T-cell (primary cell): ENCODE data around the gene TTC24. TPM values are rescaled to one million over a fixed set of nuclear protein-coding genes. Genes with fewer than 3 reads are reported as not detected.

Experiments used
- ATAC-seq, 4 experiments: fragments of 200-7000 bp in 3 of 4; fragments of 150-1000 bp in 1 of 4; cut with Tn5 transposase; replicated peaks in 1 of 4; 1 replicate in 3 of 4; 2 replicates in 1 of 4; pipeline ENCODE4 v1.10.0; 2021; ENCODE audit warnings: moderate library complexity in 3 of 4, mild to moderate bottlenecking in 2 of 4, moderate number of reproducible peaks in 1 of 4
- CTCF ChIA-PET, 2 donors: fragments of 300-600 bp; sonication (Branson Sonifier 250); formaldehyde crosslinking; loops; one replicate each; lab custom pipeline; 2022; ENCODE audit warnings: antibody characterized with exemption in 2 of 2; lab: Charles Lee
- POLR2A ChIA-PET, 2 donors: fragments of 300-600 bp; sonication (Branson Sonifier 250); formaldehyde crosslinking; loops; one replicate each; lab custom pipeline; 2022; ENCODE audit warnings: antibody characterized with exemption in 2 of 2; lab: Charles Lee
- DNase-seq, 35 experiments: peaks; one replicate each; pipeline versions ENCODE4 v3.0.0 to v3.0.0-alpha.2; 2013 to 2023
- H3K27ac ChIP-seq: one replicate; pipeline ENCODE4 v1.5.1; 2013; ENCODE audit warnings: low read length
- H3K27me3 ChIP-seq, 2 experiments: replicated peaks in 1 of 2; 1 replicate in 1 of 2; 2 replicates in 1 of 2; pipeline versions ENCODE4 v1.6.1 to v1.7.0; 2013; ENCODE audit warnings: low read length in 1 of 2, mixed read lengths in 1 of 2; ENCODE audit not compliant: control insufficient read depth in 2 of 2, insufficient read depth in 2 of 2; ENCODE audit errors: extremely low read depth in 1 of 2
- H3K36me3 ChIP-seq, 2 donors: 1 replicate in 1 of 2; 2 replicates in 1 of 2; pipeline versions ENCODE4 v1.6.1 to v1.7.0; 2013; ENCODE audit warnings: low read length in 1 of 2; ENCODE audit not compliant: control insufficient read depth in 2 of 2, insufficient read depth in 1 of 2; ENCODE audit errors: extremely low read depth in 1 of 2
- H3K4me1 ChIP-seq, 2 experiments: 1 replicate in 1 of 2; 2 replicates in 1 of 2; pipeline versions ENCODE4 v1.6.1 to v1.7.0; 2013; ENCODE audit warnings: low read length in 2 of 2, mixed read lengths in 1 of 2; ENCODE audit not compliant: insufficient read depth in 2 of 2, control insufficient read depth in 1 of 2; ENCODE audit errors: extremely low read depth in 1 of 2
- H3K4me3 ChIP-seq, 2 donors: 1 replicate in 1 of 2; 2 replicates in 1 of 2; pipeline versions ENCODE4 v1.5.1 to v1.7.0; 2013; ENCODE audit warnings: mild to moderate bottlenecking in 2 of 2, low read length in 1 of 2, moderate library complexity in 1 of 2; ENCODE audit not compliant: control insufficient read depth in 1 of 2; ENCODE audit errors: extremely low read depth in 1 of 2
- H3K9me3 ChIP-seq: 2 replicates; pipeline ENCODE4 v1.7.0; 2013
- H3K27ac Mint-ChIP-seq, 2 donors: one replicate each; pipeline ENCODE4 v1.8.0; 2020 to 2021; ENCODE audit warnings: mild to moderate bottlenecking in 2 of 2, mixed read lengths in 2 of 2
- H3K27me3 Mint-ChIP-seq, 2 donors: one replicate each; pipeline ENCODE4 v1.8.0; 2021 to 2022; ENCODE audit warnings: mixed read lengths in 2 of 2
- H3K36me3 Mint-ChIP-seq: one replicate; pipeline ENCODE4 v1.8.0; 2021; ENCODE audit warnings: mixed read lengths
- H3K4me1 Mint-ChIP-seq, 3 donors: one replicate each; pipeline ENCODE4 v1.8.0; 2020 to 2022; ENCODE audit warnings: mixed read lengths in 3 of 3, mild to moderate bottlenecking in 1 of 3
- H3K4me3 Mint-ChIP-seq, 3 donors: one replicate each; pipeline ENCODE4 v1.8.0; 2020 to 2022; ENCODE audit warnings: mild to moderate bottlenecking in 3 of 3, mixed read lengths in 3 of 3, moderate library complexity in 3 of 3
- H3K9me3 Mint-ChIP-seq, 3 donors: one replicate each; pipeline ENCODE4 v1.8.0; 2020 to 2022; ENCODE audit warnings: mixed read lengths in 3 of 3
- WGBS: methylation state at CpG from one replicate; pipeline ENCODE4 v1.1.5; 2013; ENCODE audit warnings: missing lambda C conversion rate; ENCODE audit not compliant: insufficient coverage; 5-methylcytosine and 5-hydroxymethylcytosine counted together
- total RNA-seq, 35 experiments: library from RNA in 6 of 35; stranded (reverse) in 6 of 35; fragments of 120-200 nt in 1 of 35; gene quantifications; one replicate each; pipeline versions ENCODE4 v1.2.1 to v1.2.4 and lab custom pipeline; 2013 to 2026

Gene TTC24
- total RNA-seq, 5 donors from 2014 or later (not counting 1 experiment from before 2014, with no cell fraction given), result 9.9 to 43.6 (median 16.4) TPM

GRCh38 chr1:156581661-156582387 is 2.3 kb downstream of the TTC24 start:
- H3K4me3 Mint-ChIP-seq, result peak overlapping the region; percentile 81 to 84 (median 83)
- WGBS, result 38% methylated on average over 21 of the region's 21 CpGs
- peak; percentile 22 to 70 (median 44) for DNase-seq

DNA sequence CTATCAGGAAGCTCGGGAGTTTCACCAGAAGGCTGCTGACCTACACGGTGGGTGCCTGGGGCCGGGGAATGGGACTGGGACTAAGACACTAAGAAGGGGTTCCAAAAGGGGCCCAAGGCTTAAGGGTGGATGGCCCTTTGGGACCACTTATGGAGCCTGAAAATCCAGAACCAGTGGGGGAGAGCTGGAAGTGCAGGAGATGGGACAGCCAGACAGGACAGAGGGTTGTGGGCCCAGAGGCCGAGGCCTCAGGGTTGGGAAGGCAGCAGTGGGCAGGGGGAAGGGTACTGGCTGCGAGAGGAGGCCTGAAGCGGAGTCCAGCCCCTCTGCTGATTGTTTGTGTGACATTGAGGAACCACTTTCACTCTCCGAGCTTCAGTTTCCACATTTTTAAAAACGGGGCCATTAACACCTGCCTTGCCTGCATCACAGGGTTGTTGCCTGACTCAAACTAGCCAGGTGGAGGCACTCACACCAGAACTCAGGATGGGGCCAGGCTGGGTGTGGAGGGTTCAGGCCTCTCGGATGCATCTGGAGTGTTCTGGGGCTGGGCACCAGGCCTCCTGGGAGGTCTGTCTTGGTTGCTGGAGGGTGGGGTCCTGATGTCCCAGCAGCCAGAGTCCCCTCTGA is 3.0 kb downstream of the TTC24 start:
- Mint-ChIP-seq H3K4me1 (peaks cover 23 to 35% (median 23%) of the 10 kb centered on the region in 3 donors), H3K4me3 (peak overlapping the region; percentile 81 to 84 (median 83)), H3K27ac (peak overlapping the region; percentile 95 to 98), H3K27me3 (no peaks in the 10 kb centered on the region), H3K9me3 (no peaks in the 10 kb centered on the region), H3K36me3 (no peaks in the 10 kb centered on the region)
- POLR2A ChIA-PET, result no interaction called here
- Histone ChIP-seq H3K27me3 (no peaks in the 10 kb centered on the region), H3K9me3 (no peaks in the 10 kb centered on the region), H3K36me3 (peaks cover 3 to 9% of the 10 kb centered on the region in 2 donors), H3K4me1 (peaks cover 9 to 33% of the 10 kb centered on the region in 2 experiments), H3K4me3 (peak overlapping the region; percentile 47 to 72), H3K27ac (peak overlapping the region; percentile 78)
- DNase-seq (peak in 6 of 35 experiments; percentile 8 to 43 (median 18)), ATAC-seq (peak; percentile 14 to 40 (median 30))
- WGBS, result 36% methylated on average over 5 of the region's 9 CpGs
- CTCF ChIA-PET, result interaction anchor here (0.6 to 1.2 kb wide), 4 partner anchors 24 to 197 kb away, joined by 4 to 5 read pairs (median 4); no protein-coding TSS in a partner anchor

More at GRCh38 chr1:156581661-156582387, 2.3 kb downstream of the TTC24 start:
- Histone ChIP-seq H3K4me1 (peaks cover 9 to 33% of the 10 kb centered on the region in 2 experiments), H3K9me3 (no peaks in the 10 kb centered on the region), H3K27me3 (no peaks in the 10 kb centered on the region), H3K36me3 (peaks cover 3 to 9% of the 10 kb centered on the region in 2 donors), H3K27ac (peak overlapping the region; percentile 78), H3K4me3 (peak overlapping the region; percentile 47 to 72)
- H3K4me1 Mint-ChIP-seq, result peaks cover 23 to 35% (median 23%) of the 10 kb centered on the region in 3 donors
- no peaks in the 10 kb centered on the region for H3K9me3 Mint-ChIP-seq
- H3K36me3 Mint-ChIP-seq, result no peaks in the 10 kb centered on the region
- H3K27me3 Mint-ChIP-seq, result no peaks in the 10 kb centered on the region
- H3K27ac Mint-ChIP-seq, result peak overlapping the region; percentile 95 to 98
- CTCF ChIA-PET, result interaction anchor here (0.6 to 1.2 kb wide), 5 partner anchors 27 to 196 kb away, joined by 3 to 5 read pairs (median 4); no protein-coding TSS in a partner anchor
- POLR2A ChIA-PET, result interaction anchor here in 1 of 2 donors (0.6 kb wide), 1 partner anchor 11 kb away, joined by 3 read pairs; no protein-coding TSS in a partner anchor
- ATAC-seq, result peak; percentile 86 to 88 (median 86)

- Histone ChIP-seq H3K27ac (no peak overlapping the region), H3K4me1 (peaks cover 9 to 33% of the 10 kb centered on the region in 2 experiments), H3K36me3 (peaks cover 3 to 9% of the 10 kb centered on the region in 2 donors), H3K9me3 (no peaks in the 10 kb centered on the region), H3K27me3 (no peaks in the 10 kb centered on the region), H3K4me3 (no peak overlapping the region)
- Mint-ChIP-seq H3K27me3 (no peaks in the 10 kb centered on the region), H3K9me3 (no peaks in the 10 kb centered on the region), H3K4me3 (peak overlapping the region in 2 of 3 donors; percentile 51 to 83), H3K36me3 (no peaks in the 10 kb centered on the region), H3K27ac (peak overlapping the region; percentile 62 to 82), H3K4me1 (peaks cover 23 to 35% (median 23%) of the 10 kb centered on the region in 3 donors)
- DNase-seq, result peak; percentile 12 to 90 (median 62)
- WGBS, result 53% methylated on average over 9 of the region's 20 CpGs
- peak in 3 of 4 experiments; percentile 25 to 44 (median 41) for ATAC-seq
- ChIA-PET CTCF (no interaction called here), POLR2A (no interaction called here)
Measured at GRCh38 chr1:156583821-156584622, 4.5 kb downstream of the TTC24 start.

GRCh38 chr1:156584813-156585212 is 5.3 kb downstream of the TTC24 start:
- ChIA-PET CTCF (interaction anchor here in 1 of 2 donors (0.6 kb wide), 1 partner anchor 199 kb away, joined by 9 read pairs; no protein-coding TSS in a partner anchor), POLR2A (no interaction called here)
- Histone ChIP-seq H3K27ac (no peak overlapping the region), H3K27me3 (no peaks in the 10 kb centered on the region), H3K36me3 (peaks cover 3 to 9% of the 10 kb centered on the region in 2 donors), H3K9me3 (no peaks in the 10 kb centered on the region), H3K4me1 (peaks cover 9 to 33% of the 10 kb centered on the region in 2 experiments), H3K4me3 (no peak overlapping the region)
- no peak overlapping the region for H3K27ac Mint-ChIP-seq
- no peaks in the 10 kb centered on the region for H3K27me3 Mint-ChIP-seq
- no peaks in the 10 kb centered on the region for H3K36me3 Mint-ChIP-seq
- DNase-seq (no peak), ATAC-seq (no peak)
- peaks cover 23 to 35% (median 23%) of the 10 kb centered on the region in 3 donors for H3K4me1 Mint-ChIP-seq
- no peaks in the 10 kb centered on the region for H3K9me3 Mint-ChIP-seq
- no peak overlapping the region for H3K4me3 Mint-ChIP-seq
- 79% methylated on average over 4 of the region's 11 CpGs for WGBS

- peaks cover 3 to 9% of the 10 kb centered on the region in 2 donors for H3K36me3 ChIP-seq
- H3K9me3 Mint-ChIP-seq, result no peaks in the 10 kb centered on the region
- no peak overlapping the region for H3K4me3 ChIP-seq
- 67% methylated on average over 4 of the region's 4 CpGs for WGBS
- no peak overlapping the region for H3K27ac Mint-ChIP-seq
- POLR2A ChIA-PET, result no interaction called here
- no peak overlapping the region for H3K4me3 Mint-ChIP-seq
- no peak overlapping the region for H3K27ac ChIP-seq
- no peaks in the 10 kb centered on the region for H3K36me3 Mint-ChIP-seq
- peaks cover 28% of the 10 kb centered on the region in 3 donors for H3K4me1 Mint-ChIP-seq
- CTCF ChIA-PET, result interaction anchor here (1.3 to 1.6 kb wide), 2 partner anchors 9 to 10 kb away, joined by 3 to 6 read pairs; no protein-coding TSS in a partner anchor
- H3K27me3 Mint-ChIP-seq, result no peaks in the 10 kb centered on the region
- no peak for ATAC-seq
- H3K27me3 ChIP-seq, result no peaks in the 10 kb centered on the region
- peaks cover 14 to 33% of the 10 kb centered on the region in 2 experiments for H3K4me1 ChIP-seq
- no peaks in the 10 kb centered on the region for H3K9me3 ChIP-seq
- no peak for DNase-seq
Measured at GRCh38 chr1:156586323-156586722, 6.8 kb downstream of the TTC24 start.
